Left kidney (tissue), 8 donors: ENCODE results near the gene DSE. TPM values are rescaled to one million over a fixed set of nuclear protein-coding genes. Genes with fewer than 3 reads are reported as not detected.
"Not testable (repeated sequence)": the region's sequence is repeated elsewhere in the genome, so short reads cannot be mapped to it uniquely, and the experiment has no call there.

Experiments used
- DNase-seq: peaks from one replicate; pipeline ENCODE4 v3.0.0-alpha.2; 2013
- long read RNA-seq, 8 donors: transcript quantifications; one replicate each; lab custom pipeline, GENCODE V29; 2026
- polyA plus RNA-seq: library from polyadenylated mRNA; unstranded; fragments of 120-200 nt; gene quantifications from one replicate; pipeline ENCODE4 v1.2.1, GENCODE V29; 2013; ENCODE audit not compliant: insufficient read length

DSE gene
- 45.5 TPM for polyA plus RNA-seq
- long read RNA-seq, donor 1, full-length matches to known transcripts, result 7 of 7 reads
- long read RNA-seq, donor 1, partial matches to known transcripts, result 0 of 7 reads
- long read RNA-seq, donor 1, other reads (novel, unspliced or antisense), result 0 of 7 reads
- long read RNA-seq, donor 2, full-length matches to known transcripts, result 5 of 12 reads
- long read RNA-seq, donor 2, partial matches to known transcripts, result 7 of 12 reads
- long read RNA-seq, donor 2, other reads (novel, unspliced or antisense), result 0 of 12 reads
- long read RNA-seq, donor 3, full-length matches to known transcripts, result 7 of 7 reads
- long read RNA-seq, donor 3, partial matches to known transcripts, result 0 of 7 reads
- long read RNA-seq, donor 3, other reads (novel, unspliced or antisense), result 0 of 7 reads
- long read RNA-seq, donor 4, result 0 reads
- long read RNA-seq, donor 5, full-length matches to known transcripts, result 4 of 4 reads
- long read RNA-seq, donor 5, partial matches to known transcripts, result 0 of 4 reads
- long read RNA-seq, donor 5, other reads (novel, unspliced or antisense), result 0 of 4 reads
- long read RNA-seq, donor 6, full-length matches to known transcripts, result 5 of 5 reads
- long read RNA-seq, donor 6, partial matches to known transcripts, result 0 of 5 reads
- long read RNA-seq, donor 6, other reads (novel, unspliced or antisense), result 0 of 5 reads
- long read RNA-seq, donor 7, full-length matches to known transcripts, result 3 of 3 reads
- long read RNA-seq, donor 7, partial matches to known transcripts, result 0 of 3 reads
- long read RNA-seq, donor 7, other reads (novel, unspliced or antisense), result 0 of 3 reads
- long read RNA-seq, donor 8, full-length matches to known transcripts, result 8 of 8 reads
- long read RNA-seq, donor 8, partial matches to known transcripts, result 0 of 8 reads
- long read RNA-seq, donor 8, other reads (novel, unspliced or antisense), result 0 of 8 reads

DNA sequence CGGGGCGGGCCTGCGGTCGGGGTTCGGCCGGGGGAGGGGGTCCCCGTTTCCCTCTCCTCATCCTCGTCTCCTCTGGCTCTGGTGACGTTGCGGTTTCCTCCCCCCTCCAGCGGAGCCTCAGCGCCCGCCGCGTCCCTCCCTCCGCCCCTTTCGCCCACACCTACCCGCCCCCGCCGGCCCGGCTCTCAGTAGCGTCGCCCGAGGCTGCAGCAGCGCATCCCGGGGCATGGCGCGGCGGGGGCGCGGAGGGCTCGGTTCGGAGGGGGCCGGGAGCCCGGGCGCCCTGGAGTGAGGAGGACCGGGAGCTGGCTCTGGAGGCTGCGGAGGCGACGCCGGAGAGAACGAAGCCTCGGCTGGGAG is at the start of gene DSE:
TSS of gene DSE (plus strand) at position 188 of the 360 bp plus-strand sequence. CDS start 28,304 bp downstream, outside the sequence.
- DNase-seq, result peak; percentile 83

DNA sequence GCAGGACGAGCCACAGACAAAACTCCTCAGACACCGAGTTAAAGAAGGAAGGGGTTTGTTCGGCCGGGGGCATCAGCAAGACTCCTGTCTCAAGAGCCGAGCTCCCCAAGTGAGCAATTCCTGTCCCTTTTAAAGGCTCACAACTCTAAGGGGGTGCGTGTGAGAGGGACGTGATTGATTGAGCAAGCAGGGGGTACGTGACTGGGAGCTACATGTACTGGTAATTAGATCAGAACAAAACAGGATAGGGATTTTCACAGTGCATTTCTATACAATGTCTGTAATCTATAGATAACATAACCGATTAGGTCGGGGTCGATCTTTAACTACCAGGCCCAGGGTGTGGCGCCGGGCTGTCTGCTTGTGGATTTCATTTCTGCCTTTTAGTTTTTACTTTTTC is 48.8 kb upstream of the DSE start:
- DNase-seq, result not testable (repeated sequence)

DNA sequence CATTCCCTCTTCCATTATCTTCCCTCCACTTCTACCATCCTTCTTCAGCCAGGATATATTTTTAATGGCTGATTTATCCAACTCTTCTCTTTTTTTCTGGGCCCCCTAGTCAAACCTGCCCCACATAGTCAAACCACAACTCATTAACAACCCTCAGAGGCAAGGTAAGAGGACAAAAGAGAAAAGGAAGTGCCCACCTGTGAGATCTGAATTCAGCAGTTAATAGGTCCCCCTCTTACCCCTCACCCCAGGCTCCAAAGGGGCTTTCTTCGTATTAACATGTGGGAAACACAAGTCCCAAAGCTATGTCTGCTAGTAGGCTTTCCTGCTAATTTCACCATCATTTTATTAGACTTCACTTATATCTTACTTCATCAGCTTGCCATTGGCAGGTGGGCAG is 46.9 kb upstream of the DSE start:
- DNase-seq, result no peak

DNA sequence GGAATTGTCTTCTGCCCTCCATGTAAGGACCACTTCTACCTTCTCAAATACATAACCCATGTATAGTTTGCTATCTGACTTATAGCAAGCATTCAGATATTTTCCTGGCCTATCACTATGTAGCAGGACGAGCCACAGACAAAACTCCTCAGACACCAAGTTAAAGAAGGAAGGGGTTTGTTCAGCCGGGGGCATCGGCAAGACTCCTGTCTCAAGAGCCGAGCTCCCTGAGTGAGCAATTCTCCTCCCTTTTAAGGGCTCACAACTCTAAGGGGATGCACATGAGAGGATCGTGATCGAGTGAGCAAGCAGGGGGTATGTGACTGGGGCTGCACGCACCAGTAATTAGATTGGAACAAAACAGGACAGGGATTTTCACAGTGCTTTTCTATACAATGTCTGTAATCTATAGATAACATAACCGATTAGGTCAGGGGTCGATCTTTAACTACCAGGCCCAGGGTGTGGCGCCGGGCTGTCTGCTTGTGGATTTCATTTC is 45.1 kb upstream of the DSE start:
- DNase-seq, result not testable (repeated sequence)

DNA sequence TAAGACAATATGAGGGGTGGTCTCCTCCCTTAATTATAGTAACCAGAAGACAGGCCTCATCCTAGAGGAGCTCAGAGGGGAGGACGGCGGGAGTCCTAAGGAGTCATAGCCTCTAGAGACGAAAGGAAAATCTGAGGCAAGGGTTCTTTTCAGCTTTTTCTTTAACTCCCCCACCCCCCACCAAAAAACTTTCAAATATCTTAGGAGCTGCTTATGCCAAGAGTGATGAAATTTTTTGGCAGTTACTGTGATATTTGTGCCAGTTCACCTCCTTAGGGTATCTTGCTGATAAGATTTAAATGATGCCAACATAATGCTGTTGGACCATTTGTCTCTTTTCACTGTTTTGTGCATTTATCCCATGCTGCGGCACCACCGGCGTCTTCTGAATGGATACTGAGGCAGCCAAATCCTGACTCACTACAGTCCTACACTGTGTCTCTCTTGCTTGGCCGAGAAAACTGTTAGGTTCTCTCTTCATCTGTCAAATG is 44.5 kb upstream of the DSE start:
- DNase-seq, result no peak

DNA sequence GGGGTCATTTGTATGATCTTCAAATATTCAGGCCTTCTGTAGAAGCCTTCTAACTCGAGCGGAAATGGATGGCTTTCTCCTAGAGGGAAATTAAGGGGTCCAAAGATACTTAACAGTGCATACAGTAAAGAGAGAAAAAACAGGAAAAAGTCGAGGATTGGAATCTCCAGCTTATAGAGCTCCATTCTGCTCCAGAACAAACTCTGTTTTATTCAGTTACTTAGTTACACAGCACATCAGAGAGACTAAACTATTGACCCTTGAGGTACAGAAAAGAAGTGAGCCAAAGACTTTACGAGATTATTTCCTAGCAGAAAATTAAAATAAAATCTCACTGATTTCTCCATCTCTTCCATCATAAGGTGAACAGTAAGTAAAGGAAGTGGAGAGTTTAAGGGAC is 43.8 kb upstream of the DSE start:
- no peak for DNase-seq

DNA sequence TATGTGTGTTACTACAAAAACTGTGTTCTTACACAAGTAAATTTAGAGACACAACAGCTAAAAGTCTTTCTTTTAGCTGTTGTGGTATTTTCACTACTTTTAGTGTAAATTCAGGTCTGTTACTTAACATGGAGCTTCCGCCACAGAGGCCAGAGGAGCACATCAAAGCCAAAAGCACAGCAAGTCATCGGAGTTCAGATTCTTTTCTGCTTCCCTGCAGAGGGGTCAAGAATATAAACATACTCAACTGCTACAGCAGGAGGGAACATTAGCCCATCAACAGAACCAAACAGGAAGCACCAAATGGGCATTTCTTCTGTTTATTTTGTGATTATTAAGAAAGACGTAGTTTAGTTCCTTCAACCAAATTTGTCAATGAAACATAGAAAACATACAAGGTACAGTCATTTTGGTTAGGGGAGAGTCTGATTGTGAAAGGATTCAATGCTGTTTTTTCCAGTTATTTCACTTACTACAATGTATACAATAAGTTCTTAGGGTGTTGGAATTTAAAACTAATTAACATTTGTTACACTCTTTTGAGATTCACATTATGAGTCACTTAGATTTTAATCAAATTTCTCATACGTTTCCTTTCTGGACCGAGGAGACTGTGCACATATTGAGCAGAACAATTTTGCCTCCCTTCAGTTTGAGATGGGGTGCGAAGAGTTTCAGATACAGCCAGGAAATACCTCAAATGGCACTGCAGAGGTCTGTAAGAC is 42.8 kb upstream of the DSE start:
- no peak for DNase-seq

DNA sequence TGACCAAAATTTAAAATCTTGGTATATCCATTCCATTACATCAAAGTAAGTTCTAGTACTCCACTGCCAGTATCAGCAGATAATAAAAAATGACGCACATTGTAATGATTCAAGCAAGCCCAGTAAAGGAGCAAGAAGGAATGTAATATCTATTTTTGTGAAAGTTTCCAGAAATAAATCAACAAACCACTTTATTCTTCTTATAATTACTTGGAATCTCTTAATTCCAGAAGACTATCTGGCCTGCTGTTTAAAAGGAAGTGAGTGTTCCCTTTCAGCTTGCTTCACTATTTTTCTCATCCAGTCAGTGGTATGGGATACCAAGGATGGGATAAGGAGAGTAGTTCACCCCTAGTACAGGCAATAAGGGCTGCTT is 42.2 kb upstream of the DSE start:
- DNase-seq, result no peak

DNA sequence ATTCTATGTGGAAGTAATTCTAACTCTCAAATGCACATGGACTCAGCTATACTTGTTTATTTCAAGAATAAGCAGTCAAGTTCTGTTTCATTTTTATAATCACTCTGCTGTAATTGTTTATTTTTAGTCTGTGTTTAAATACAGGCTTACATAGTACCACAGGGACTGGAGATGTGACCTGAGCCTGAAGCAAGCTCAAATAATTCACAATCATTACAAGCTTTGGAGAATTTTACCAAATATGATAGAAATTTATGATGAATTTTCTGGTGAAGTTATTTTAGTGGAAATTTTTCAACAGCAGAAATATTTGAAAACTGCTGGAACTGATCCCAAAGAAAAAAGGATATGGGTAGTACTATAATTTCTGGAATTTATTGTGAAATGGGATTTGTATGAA is 41.6 kb upstream of the DSE start:
- no peak for DNase-seq

DNA sequence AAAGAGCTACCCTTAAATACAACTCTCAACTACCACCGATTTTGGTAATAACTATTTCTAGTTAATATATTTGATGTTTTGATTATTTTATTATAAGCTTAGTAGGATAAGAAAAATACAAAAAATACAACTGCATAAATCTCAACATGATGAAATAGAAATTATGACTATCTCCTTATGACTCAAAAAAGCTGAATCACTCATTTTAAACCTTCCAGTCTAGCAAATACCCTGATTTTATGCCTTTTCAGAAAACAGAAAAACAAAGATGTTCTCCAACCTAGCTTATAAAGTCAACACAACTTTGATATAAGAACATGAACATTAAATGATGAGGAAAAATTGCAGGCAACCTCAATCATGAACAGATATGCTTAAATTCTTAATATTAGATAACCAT is 40.2 kb upstream of the DSE start:
- DNase-seq, result no peak

DNA sequence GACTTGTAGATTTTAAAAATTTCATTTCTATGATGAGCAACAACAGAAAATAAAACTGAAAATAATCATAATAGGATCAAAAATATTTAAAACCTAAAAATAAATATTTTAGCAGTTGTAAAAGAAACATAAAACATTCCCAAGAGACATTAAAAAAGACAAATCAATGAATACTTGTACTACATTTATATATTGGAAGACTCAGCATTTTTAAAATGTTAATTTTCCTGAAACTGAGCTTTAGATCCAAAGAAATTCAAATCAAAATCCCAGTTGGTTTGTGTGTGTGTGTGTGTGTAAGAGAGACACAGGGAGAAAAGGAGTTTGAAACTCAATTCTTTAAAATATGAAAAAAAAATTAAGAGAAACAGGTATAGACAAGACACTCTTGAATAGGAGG is 38.7 kb upstream of the DSE start:
- DNase-seq, result no peak

DNA sequence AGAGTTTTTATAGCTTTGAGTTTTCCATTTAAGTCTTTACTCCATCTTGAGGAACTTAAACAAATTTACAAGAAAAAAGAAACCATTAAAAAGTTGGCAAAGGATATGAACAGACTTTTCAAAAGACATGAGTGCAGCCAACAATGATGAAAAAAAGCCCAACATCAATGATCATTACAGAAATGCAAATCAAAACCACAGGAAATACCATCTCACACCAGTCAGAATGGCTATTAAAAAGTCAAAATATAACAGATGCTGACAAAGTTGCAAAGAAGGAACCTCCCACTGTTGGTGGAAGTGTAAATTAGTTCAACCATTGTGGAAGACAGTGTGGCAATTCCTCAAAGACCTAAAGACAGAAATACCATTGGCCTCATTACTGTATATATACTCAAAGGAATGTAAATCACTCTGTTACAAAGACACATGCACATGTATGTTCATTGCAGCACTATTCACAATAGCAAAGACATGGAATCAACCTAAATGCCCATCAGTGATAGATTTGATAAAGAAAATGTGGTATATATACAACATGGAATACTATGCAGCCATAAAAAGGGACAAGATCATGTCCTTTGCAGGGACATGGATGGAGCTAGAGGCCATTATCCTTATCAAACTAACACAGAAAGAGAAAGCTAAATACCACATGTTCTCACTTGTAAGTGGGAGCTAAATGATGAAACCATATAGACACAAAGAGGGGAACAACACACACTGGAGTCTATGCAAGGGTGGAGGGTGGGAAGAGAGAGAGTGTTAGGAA is 35.9 kb upstream of the DSE start:
- DNase-seq, result not testable (repeated sequence)

DNA sequence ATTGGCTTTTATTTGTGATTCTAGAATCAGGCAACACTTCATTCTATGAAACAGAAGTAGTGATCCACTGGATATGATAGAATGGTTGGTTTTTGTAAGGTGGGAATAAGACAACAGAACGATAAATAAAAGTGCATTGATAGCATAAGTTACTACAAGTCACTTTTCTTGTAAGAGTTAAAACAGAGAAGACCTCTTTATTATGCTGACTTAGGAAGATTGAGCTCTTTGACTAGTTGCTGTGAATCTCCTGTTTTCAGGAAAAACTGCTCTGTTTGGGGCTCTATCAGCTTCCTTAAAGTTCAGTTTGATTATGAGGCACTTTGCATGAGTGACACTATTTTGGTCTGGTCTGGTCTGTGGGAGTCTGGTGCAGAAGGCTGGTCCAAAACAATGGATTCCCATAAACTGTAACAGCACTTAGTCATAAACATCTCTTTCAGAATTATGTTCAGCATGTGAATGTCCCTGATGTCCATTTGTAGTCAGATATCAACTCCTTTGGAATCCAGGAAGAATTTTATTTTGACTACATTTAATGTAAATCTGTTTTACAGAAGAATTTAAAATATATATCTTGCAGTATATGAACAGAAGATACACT is 35.0 kb upstream of the DSE start:
- DNase-seq, result no peak

DNA sequence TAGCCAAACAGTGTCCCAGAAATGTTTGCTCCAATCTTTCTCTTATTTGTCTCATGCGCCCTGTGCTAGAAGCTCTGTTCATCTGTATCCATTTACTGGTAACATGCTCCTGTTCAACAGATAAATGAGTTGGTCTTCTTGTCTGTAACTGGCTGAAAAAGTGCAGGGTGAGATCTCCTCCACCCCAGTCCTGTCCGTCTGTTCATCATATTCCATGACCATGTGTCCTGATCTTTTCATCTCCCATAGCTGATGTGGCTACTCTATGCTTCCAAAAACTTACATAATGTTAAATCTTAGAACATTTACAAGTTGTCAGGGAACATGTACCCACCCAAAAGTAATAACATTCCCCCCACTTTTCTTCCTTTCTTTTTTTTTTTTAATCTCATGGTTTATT is 31.8 kb upstream of the DSE start:
- DNase-seq, result no peak

DNA sequence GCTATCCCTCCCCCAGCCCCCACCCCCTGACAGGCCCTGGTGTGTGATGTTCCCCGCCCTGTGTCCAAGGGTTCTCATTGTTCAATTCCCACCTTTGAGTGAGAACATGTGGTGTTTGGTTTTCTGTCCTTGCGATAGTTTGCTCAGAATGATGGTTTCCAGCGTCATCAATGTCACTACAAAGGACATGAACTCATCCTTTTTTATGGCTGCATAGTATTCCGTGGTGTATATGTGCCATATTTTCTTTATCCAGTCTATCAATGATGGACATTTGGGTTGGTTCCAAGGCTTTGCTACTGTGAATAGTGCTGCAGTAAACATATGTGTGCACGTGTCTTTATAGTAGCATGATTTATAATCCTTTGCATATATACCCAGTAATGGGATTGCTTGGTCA is 30.1 kb upstream of the DSE start:
- DNase-seq, result not testable (repeated sequence)

DNA sequence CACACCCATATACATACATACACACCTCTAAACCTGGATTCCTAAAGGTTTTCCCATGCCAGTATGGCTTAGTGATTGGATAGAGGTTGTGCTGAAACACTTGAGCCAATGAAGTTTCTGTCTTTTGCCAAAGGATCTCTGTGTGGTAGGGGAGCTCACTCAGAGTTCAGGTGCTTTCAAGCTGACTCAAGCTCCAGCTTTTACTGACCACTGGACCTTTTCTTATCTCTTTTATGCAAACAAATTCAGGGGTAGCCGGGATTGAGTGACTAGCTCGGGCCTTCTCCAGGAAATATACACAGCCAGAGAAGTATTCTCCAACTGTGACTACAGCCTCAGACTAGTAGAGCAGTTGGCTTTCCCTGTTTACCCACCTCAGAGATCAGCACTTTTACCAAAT is 21.5 kb upstream of the DSE start:
- no peak for DNase-seq

DNA sequence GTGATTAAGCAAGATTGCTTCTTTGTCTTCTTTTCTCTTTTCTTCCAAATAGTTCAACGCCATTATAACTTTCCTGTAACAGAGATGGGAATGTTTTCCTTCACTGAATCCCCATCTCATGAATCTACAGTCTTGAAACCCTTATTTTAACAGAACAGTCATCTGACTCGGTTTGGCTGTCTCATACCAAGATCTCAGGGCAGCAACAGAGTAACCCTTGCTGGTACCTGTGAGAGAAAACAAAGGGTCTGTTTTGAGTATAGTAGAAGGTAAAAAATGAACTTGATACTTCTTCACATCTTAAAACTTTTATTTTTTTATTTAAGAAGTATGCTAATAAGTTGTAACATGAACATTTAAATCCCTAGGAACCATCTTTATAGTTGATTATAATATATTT is 19.6 kb upstream of the DSE start:
- no peak for DNase-seq

DNA sequence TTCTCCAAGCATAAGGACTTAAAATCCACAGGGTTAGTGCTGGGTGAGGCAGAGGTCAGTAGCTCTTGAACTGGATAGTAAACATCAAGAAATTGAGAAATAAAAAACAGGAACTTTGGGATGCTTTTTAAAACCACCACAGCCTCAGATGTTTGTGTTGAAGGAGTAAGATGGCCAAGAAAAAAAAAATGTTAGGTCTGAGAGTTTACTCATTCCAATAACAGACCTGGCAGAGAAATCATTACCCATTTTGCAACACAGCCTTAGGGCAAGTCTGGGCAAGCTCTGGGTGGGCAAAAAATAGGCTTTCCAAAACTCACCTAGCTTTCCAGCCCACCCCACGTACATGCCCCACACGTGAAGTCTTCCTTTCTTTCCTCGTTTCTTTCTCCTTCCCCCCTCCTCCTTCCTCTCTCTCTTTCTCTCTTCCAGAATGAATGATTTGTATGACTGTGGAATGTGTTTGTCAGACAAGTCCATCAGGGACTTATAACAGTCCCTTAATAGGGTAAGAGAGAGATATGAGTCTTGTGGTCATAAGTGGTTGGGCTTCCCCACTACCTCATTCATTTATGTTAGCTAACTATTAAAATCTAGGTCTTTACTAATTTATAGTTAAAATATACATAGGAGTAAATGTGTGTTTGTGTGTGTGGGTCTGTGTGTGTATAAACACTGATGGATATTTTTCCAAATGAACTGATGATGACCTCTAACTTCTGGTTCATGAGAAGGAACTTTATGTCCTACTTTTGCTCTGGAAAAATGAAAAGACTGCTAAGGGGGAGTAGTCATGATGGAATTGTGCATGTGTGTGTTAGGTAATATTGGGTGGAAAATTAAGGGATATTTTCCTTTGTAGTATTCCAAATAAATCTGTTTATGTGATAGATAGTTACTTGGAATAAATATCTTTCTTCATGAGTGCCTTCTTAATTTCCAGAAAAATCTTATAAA is 18.0 kb upstream of the DSE start:
- no peak for DNase-seq

DNA sequence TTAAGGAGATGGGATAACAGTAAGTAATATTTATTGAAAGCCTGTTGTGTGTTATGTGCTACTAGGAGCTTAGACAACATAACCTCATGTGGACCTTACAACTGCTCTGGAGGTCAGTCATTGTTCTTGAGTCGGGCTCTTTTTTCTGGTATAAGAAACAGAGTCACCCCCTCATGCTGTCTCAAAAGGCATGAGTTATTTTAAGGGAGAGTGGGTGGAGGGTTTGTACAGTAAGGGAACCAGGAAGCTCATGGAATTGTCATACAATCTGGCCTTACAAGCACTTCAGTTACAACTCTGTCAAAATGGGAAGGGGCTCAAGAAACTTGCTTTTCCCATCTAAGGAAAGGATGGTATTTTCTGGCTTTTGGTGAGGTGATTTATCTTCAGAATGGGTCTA is 16.5 kb upstream of the DSE start:
- DNase-seq, result no peak

DNA sequence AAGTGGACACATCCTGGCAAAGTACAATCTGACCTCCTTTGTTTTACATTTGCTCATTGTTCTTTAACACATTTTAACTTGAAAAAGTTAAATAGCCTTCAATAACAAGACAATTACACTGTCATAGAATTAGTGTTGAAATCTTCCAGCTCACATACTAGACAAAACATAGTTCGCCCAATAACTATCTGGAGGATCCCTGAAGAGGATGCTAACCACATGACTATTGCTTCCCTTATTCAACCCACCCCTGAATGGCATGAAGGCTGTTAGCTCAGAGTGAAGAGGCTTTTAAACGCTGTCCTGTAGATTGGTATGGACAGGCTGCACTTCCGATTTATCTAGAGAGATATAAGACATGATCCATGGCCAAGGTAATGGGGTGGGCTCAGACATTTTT is 15.0 kb upstream of the DSE start:
- no peak for DNase-seq
